Hypothalamus (tissue), 51 donors: ENCODE data around the gene PLEKHA3.
"Not testable (repeated sequence)": the region's sequence is repeated elsewhere in the genome, so short reads cannot be mapped to it uniquely, and the experiment has no call there.

Source experiments
- DNase-seq, 51 donors: peaks; one replicate each; lab custom pipeline; 2025; lab: John Stamatoyannopoulos, UW

PLEKHA3 gene

GRCh38 chr2:178522950-178523595 is 42.8 kb downstream of the PLEKHA3 start:
- DNase-seq, result peak in 50 of 51 donors; percentile 2 to 82 (median 58)

GRCh38 chr2:178523596-178524134 is 43.4 kb downstream of the PLEKHA3 start:
- DNase-seq, result peak in 1 of 51 donors; percentile 0

- DNase-seq, result not testable (repeated sequence)
Observed at GRCh38 chr2:178525010-178525409, 44.8 kb downstream of the PLEKHA3 start.

- DNase-seq, result not testable (repeated sequence)
Observed at GRCh38 chr2:178525460-178525859, 45.2 kb downstream of the PLEKHA3 start.

GRCh38 chr2:178526256-178526655 is 46.0 kb downstream of the PLEKHA3 start:
- DNase-seq, result no peak

GRCh38 chr2:178527592-178527991 is 47.3 kb downstream of the PLEKHA3 start:
- DNase-seq, result no peak

GRCh38 chr2:178528647-178529046 is 48.4 kb downstream of the PLEKHA3 start:
- no peak for DNase-seq

- no peak for DNase-seq
Observed at GRCh38 chr2:178529194-178529593, 48.9 kb downstream of the PLEKHA3 start.

- no peak for DNase-seq
Observed at GRCh38 chr2:178530131-178530530, 49.9 kb downstream of the PLEKHA3 start.

- no peak for DNase-seq
Observed at GRCh38 chr2:178530625-178531142, 50.4 kb downstream of the PLEKHA3 start.

- DNase-seq, result no peak
Observed at GRCh38 chr2:178531168-178531567, 50.9 kb downstream of the PLEKHA3 start.

GRCh38 chr2:178536037-178536436 is 55.8 kb downstream of the PLEKHA3 start:
- no peak for DNase-seq

- no peak for DNase-seq
Observed at GRCh38 chr2:178542161-178542560, 61.9 kb downstream of the PLEKHA3 start.

- no peak for DNase-seq
Observed at GRCh38 chr2:178542569-178542968, 62.3 kb downstream of the PLEKHA3 start.

- no peak for DNase-seq
Observed at GRCh38 chr2:178550352-178550751, 70.1 kb downstream of the PLEKHA3 start.

GRCh38 chr2:178553047-178553446 is 72.8 kb downstream of the PLEKHA3 start:
- peak in 1 of 51 donors; percentile 3 for DNase-seq
